K562 (cell line): ENCODE data around the gene TESK1. TPM values are rescaled to one million over a fixed set of nuclear protein-coding genes. Genes with fewer than 3 reads are reported as not detected.
"Not testable (repeated sequence)": the region's sequence is repeated elsewhere in the genome, so short reads cannot be mapped to it uniquely, and the experiment has no call there.

ENCODE experiments used
- ATAC-seq: fragments of 200-7000 bp; cut with Tn5 transposase; 3 replicates; pipeline ENCODE4 v1.9.1; 2020; ENCODE audit warnings: moderate library complexity
- BruUV-seq: library from RNA; stranded (reverse); fragments of 400-500 nt; replicated peaks from 2 replicates; lab custom pipeline; 2021; lab: Mats Ljungman, UMichigan
- CTCF ChIA-PET: fragments of 300-600 bp; formaldehyde crosslinking; extraction: SDS; loops from one replicate; lab custom pipeline; 2021; ENCODE audit warnings: low intra/inter-chr PET ratio; lab: Yijun Ruan, JAX
- POLR2A ChIA-PET: fragments of 300-600, 350-650 bp; sonication (Branson Sonifier 250); formaldehyde crosslinking; extraction: SDS; loops from one replicate; lab custom pipeline; 2021; ENCODE audit warnings: antibody characterized with exemption, inconsistent platforms; lab: Yijun Ruan, JAX
- DNase-seq, 4 experiments: peaks; one replicate each; pipeline versions ENCODE4 v3.0.0 to v3.0.0-alpha.2; 2011 to 2018; ENCODE audit warnings: low spot score in 3 of 4, mixed read lengths in 3 of 4; ENCODE audit errors: extremely low read depth in 1 of 4
- FAIRE-seq: peaks from 2 replicates; lab custom pipeline; 2011; peaks lifted over from hg19 to GRCh38; lab: Jason Lieb, UNC
- H2AFZ ChIP-seq: 2 replicates; pipeline ENCODE4 v1.6.0; 2011; ENCODE audit warnings: low read depth, low read length, control low read depth, inconsistent platforms
- H3K27ac ChIP-seq: fragments of 200-600 bp; 3 replicates; pipeline ENCODE4 v1.8.0; 2011; ENCODE audit warnings: low read depth, mild to moderate bottlenecking, control low read depth, inconsistent platforms, low read length, moderate library complexity, mixed read lengths; ENCODE audit errors: extremely low read depth
- H3K27me3 ChIP-seq, 2 experiments: fragments of 300-600 bp in 1 of 2; 2 replicates in 1 of 2; 3 replicates in 1 of 2; pipeline versions ENCODE4 v1.6.0 to v1.8.0; 2011; ENCODE audit warnings: inconsistent platforms in 2 of 2, low read length in 2 of 2, mild to moderate bottlenecking in 1 of 2, mixed read lengths in 1 of 2, moderate library complexity in 1 of 2; ENCODE audit not compliant: control insufficient read depth in 2 of 2, insufficient read depth in 2 of 2
- H3K36me3 ChIP-seq: fragments of 300-600 bp; 3 replicates; pipeline ENCODE4 v1.8.0; 2011; ENCODE audit warnings: mild to moderate bottlenecking, low read length, inconsistent platforms; ENCODE audit not compliant: control insufficient read depth, insufficient read depth
- H3K4me1 ChIP-seq, 2 experiments: fragments of 200-600 bp in 1 of 2; replicated peaks in 1 of 2; 2 replicates in 1 of 2; 3 replicates in 1 of 2; pipeline versions ENCODE4 v1.5.1 to v1.8.0; 2011; ENCODE audit warnings: inconsistent platforms in 2 of 2, low read length in 2 of 2, mild to moderate bottlenecking in 1 of 2, mixed read lengths in 1 of 2, moderate library complexity in 1 of 2; ENCODE audit not compliant: control insufficient read depth in 2 of 2, insufficient read depth in 2 of 2
- H3K4me2 ChIP-seq: 2 replicates; pipeline ENCODE4 v1.6.1; 2011; ENCODE audit warnings: low read length, control low read depth, inconsistent platforms, mixed read lengths; ENCODE audit not compliant: insufficient read depth
- H3K4me3 ChIP-seq: fragments of 200-600 bp; sonication (generic), shearing (Covaris generic); 2 replicates; pipeline ENCODE4 v1.5.1; 2016; ENCODE audit warnings: control low read depth, inconsistent platforms
- H3K79me2 ChIP-seq: fragments of 200-600 bp; 3 replicates; pipeline ENCODE4 v1.8.0; 2011; ENCODE audit warnings: low read length, inconsistent platforms; ENCODE audit not compliant: control insufficient read depth, insufficient read depth
- H3K9ac ChIP-seq, 2 experiments: 2 replicates each; pipeline versions ENCODE4 v1.6.0 to v1.6.1; 2011; ENCODE audit warnings: low read depth in 2 of 2, low read length in 2 of 2, control low read depth in 1 of 2, inconsistent platforms in 1 of 2, mild to moderate bottlenecking in 1 of 2, mixed read lengths in 1 of 2; ENCODE audit not compliant: insufficient read depth in 1 of 2
- H3K9me1 ChIP-seq: one replicate; pipeline ENCODE4 v1.6.0; 2011; ENCODE audit warnings: inconsistent platforms, mild to moderate bottlenecking, low read length, moderate library complexity; ENCODE audit not compliant: control insufficient read depth, insufficient read depth
- H3K9me3 ChIP-seq: replicated peaks from 2 replicates; pipeline ENCODE4 v1.5.1; 2011; ENCODE audit warnings: low read depth, low read length, inconsistent platforms; ENCODE audit not compliant: control insufficient read depth, insufficient read depth
- H4K20me1 ChIP-seq: replicated peaks from 2 replicates; pipeline ENCODE4 v1.6.1; 2011; ENCODE audit warnings: low read length, inconsistent platforms, mixed read lengths; ENCODE audit not compliant: control insufficient read depth, insufficient read depth
- ASH1L ChIP-seq: fragments of 450-650 bp; IDR thresholded peaks from 2 replicates; pipeline ENCODE4 v1.6.1; 2018; ENCODE audit warnings: borderline replicate concordance, mild to moderate bottlenecking, low read depth; ENCODE audit not compliant: partially characterized antibody
- HMGN3 ChIP-seq: IDR thresholded peaks from 2 replicates; pipeline ENCODE4 v1.6.1; 2011; ENCODE audit warnings: borderline replicate concordance, low read depth, mild to moderate bottlenecking, mixed read lengths, low read length; ENCODE audit not compliant: insufficient read length; ENCODE audit errors: extremely low read depth
- RAD21 ChIP-seq, 2 experiments: fragments of 250-450 bp in 1 of 2; fragments of 450-650 bp in 1 of 2; sonication (Bioruptor Pico) in 1 of 2; formaldehyde crosslinking in 1 of 2; IDR thresholded peaks in 1 of 2; conservative IDR thresholded peaks in 1 of 2; 2 replicates each; pipeline versions ENCODE4 v1.4.0 to v1.8.0; 2020 to 2022; ENCODE audit warnings: mild to moderate bottlenecking in 2 of 2, moderate library complexity in 1 of 2
- WGBS: fragments of 100-300 bp; shearing (Covaris generic); methylation state at CpG from one replicate; pipeline ENCODE4 v1.1.6; 2016; ENCODE audit warnings: low coverage, mixed read lengths; ENCODE audit not compliant: insufficient coverage; ENCODE audit errors: missing lambda C conversion rate; 5-methylcytosine and 5-hydroxymethylcytosine counted together
- in situ Hi-C: fragments of 300-500 bp; cut with MboI; formaldehyde crosslinking; loops from 4 replicates; pipeline ENCODE4 v1.15.0; 2018; ENCODE audit warnings: inconsistent platforms, mixed read lengths
- intact Hi-C: fragments of 100-400 bp; cut with micrococcal nuclease; formaldehyde crosslinking; loops from 2 replicates; pipeline ENCODE4 v1.14.2; 2022
- polyA plus RNA-seq, 8 experiments: library from polyadenylated mRNA; depleted of rRNA in 4 of 8; stranded (reverse) in 5 of 8; unstranded in 3 of 8; fragments of >200 nt; fragmentation: Nextera tagmentation in 2 of 8; fragmentation: Illumina TruSeq in 1 of 8; extraction: Ambion mirVana in 2 of 8; extraction: Trizol in 1 of 8; gene quantifications; 2 replicates each; pipeline versions ENCODE4 v1.2.1 to v1.2.3, GENCODE V29; 2011 to 2014; ENCODE audit warnings: inconsistent platforms in 1 of 8, missing spikeins in 1 of 8
- total RNA-seq, 7 experiments: library from RNA; depleted of rRNA in 6 of 7; stranded (reverse); fragments of >200 nt in 6 of 7; fragmentation: Illumina TruSeq in 2 of 7; extraction: Trizol in 2 of 7; gene quantifications; 2 replicates each; pipeline versions ENCODE4 v1.2.1 to v1.2.3, GENCODE V29; 2011 to 2021; ENCODE audit warnings: low replicate concordance in 1 of 7
- TF ChIP-seq, protein P1 (sequence below), 3 experiments: IDR thresholded peaks in 2 of 3; conservative IDR thresholded peaks in 1 of 3; 2 replicates each; pipeline ENCODE4 v1.5.1; 2011 to 2012; ENCODE audit warnings: low read length in 3 of 3, mild to moderate bottlenecking in 3 of 3, control low read depth in 2 of 3, improper control_type of control experiment in 1 of 3, inconsistent platforms in 1 of 3, low read depth in 1 of 3, mixed read lengths in 1 of 3, moderate library complexity in 1 of 3; ENCODE audit not compliant: insufficient read depth in 2 of 3
- TF ChIP-seq, protein P2 (sequence below): fragments of 200-800 bp; sonication (Bioruptor generic); IDR thresholded peaks from 2 replicates; pipeline ENCODE4 v1.6.1; 2017; ENCODE audit warnings: missing genetic modification characterization, missing compliant biosample characterization
- TF ChIP-seq, protein P3 (sequence below): sonication (generic); formaldehyde crosslinking; IDR thresholded peaks from 2 replicates; pipeline ENCODE4 v1.8.1; 2023; ENCODE audit warnings: mild to moderate bottlenecking, missing genetic modification reagents

Gene TESK1
- total and polyA plus RNA-seq, 9 of the 15 experiments (the other 6 are each of a cell fraction or from before 2014, with no cell fraction given) = 0.07 to 10.4 (median 4.1) TPM

DNA sequence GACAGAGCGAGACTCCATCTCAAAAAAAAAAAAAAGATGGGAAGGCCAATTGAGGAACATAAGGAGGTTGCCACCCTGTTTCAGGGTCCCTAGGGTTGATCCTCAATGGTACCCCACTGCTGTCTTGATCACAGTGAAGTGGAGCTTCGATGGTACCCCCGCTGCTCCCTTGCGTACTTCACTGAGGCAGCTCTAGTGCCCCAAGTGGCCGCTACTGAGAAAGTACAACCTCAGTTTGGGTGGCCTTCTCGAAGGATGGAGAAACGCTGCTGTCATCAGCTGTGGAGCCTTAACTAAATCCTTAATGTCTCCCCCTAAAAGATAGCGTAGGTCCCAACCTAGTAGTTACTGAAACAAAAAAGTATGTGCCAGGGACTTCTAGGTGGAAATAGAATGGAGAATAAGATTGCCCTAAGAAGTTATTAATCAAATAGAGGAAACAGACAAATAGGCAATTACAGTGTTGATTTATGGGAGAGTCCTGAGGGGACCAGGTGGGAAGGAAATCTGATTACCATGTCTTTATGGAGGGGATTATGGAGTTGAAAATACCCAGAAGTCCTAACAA is 6.3 kb downstream of the TESK1 start:
- H3K4me2 ChIP-seq = no peak overlapping the region
- peaks cover 2 to 10% of the 10 kb centered on the region in 2 experiments; a peak in 3 of 5 replicates for H3K27me3 ChIP-seq
- ATAC-seq (peak; percentile 89), DNase-seq (peak; percentile 35 to 43 (median 40)), FAIRE-seq (peak; percentile 79)
- no peak overlapping the region for H3K9ac ChIP-seq
- no peaks in the 10 kb centered on the region for H3K9me1 ChIP-seq
- H3K36me3 ChIP-seq = peaks cover 11% of the 10 kb centered on the region; the same call in 1 of the 3 replicates
- in situ Hi-C loops = no loop called here
- no TSS peak for BruUV-seq
- peaks cover 0 to under 1% of the 10 kb centered on the region in 2 experiments; a peak in 2 of 5 replicates for H3K4me1 ChIP-seq
- H3K27ac ChIP-seq = no peak overlapping the region
- intact Hi-C loops = no loop called here
- TF ChIP-seq HMGN3 (no peak), ASH1L (no peak), RAD21 (CRISPR knock-in tag; conservative IDR thresholded peaks at IDR 0.05 in 1 of 2, IDR thresholded peaks at IDR 0.05 in 1 of 2) (peak in 1 of 2 experiments; percentile 16; a peak in 1 of 4 replicates)
- TF ChIP-seq, protein P1, sequence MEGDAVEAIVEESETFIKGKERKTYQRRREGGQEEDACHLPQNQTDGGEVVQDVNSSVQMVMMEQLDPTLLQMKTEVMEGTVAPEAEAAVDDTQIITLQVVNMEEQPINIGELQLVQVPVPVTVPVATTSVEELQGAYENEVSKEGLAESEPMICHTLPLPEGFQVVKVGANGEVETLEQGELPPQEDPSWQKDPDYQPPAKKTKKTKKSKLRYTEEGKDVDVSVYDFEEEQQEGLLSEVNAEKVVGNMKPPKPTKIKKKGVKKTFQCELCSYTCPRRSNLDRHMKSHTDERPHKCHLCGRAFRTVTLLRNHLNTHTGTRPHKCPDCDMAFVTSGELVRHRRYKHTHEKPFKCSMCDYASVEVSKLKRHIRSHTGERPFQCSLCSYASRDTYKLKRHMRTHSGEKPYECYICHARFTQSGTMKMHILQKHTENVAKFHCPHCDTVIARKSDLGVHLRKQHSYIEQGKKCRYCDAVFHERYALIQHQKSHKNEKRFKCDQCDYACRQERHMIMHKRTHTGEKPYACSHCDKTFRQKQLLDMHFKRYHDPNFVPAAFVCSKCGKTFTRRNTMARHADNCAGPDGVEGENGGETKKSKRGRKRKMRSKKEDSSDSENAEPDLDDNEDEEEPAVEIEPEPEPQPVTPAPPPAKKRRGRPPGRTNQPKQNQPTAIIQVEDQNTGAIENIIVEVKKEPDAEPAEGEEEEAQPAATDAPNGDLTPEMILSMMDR (IDR thresholded peaks at IDR 0.05 in 2 of 3, conservative IDR thresholded peaks at IDR 0.05 in 1 of 3; ENCODE audit: insufficient read depth in 2 of 3, low read depth in 1 of 3, low read length in 3 of 3) = peak; percentile 54 to 72 (median 61)
- TF ChIP-seq, protein P2, sequence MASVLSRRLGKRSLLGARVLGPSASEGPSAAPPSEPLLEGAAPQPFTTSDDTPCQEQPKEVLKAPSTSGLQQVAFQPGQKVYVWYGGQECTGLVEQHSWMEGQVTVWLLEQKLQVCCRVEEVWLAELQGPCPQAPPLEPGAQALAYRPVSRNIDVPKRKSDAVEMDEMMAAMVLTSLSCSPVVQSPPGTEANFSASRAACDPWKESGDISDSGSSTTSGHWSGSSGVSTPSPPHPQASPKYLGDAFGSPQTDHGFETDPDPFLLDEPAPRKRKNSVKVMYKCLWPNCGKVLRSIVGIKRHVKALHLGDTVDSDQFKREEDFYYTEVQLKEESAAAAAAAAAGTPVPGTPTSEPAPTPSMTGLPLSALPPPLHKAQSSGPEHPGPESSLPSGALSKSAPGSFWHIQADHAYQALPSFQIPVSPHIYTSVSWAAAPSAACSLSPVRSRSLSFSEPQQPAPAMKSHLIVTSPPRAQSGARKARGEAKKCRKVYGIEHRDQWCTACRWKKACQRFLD (CRISPR knock-in tag) = no peak
- TF ChIP-seq, protein P3, sequence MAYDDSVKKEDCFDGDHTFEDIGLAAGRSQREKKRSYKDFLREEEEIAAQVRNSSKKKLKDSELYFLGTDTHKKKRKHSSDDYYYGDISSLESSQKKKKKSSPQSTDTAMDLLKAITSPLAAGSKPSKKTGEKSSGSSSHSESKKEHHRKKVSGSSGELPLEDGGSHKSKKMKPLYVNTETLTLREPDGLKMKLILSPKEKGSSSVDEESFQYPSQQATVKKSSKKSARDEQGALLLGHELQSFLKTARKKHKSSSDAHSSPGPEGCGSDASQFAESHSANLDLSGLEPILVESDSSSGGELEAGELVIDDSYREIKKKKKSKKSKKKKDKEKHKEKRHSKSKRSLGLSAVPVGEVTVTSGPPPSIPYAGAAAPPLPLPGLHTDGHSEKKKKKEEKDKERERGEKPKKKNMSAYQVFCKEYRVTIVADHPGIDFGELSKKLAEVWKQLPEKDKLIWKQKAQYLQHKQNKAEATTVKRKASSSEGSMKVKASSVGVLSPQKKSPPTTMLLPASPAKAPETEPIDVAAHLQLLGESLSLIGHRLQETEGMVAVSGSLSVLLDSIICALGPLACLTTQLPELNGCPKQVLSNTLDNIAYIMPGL (CRISPR knock-in tag) = no peak
- H2AFZ ChIP-seq = no peak overlapping the region
- H3K9me3 ChIP-seq = no peaks in the 10 kb centered on the region
- 2% methylated on average over 7 of the region's 8 CpGs for WGBS
- CTCF ChIA-PET = interaction anchor here (0.6 kb wide), 1 partner anchor 345 kb away, joined by 3 read pairs; no protein-coding TSS in a partner anchor
- no peaks in the 10 kb centered on the region for H4K20me1 ChIP-seq
- H3K4me3 ChIP-seq = no peak overlapping the region
- no peaks in the 10 kb centered on the region for H3K79me2 ChIP-seq
- POLR2A ChIA-PET = interaction anchor here (0.6 to 1.0 kb wide), 5 partner anchors 11 to 1673 kb away, joined by 3 to 5 read pairs (median 3); partner anchors contain the start of genes CCDC107 and RMRP

DNA sequence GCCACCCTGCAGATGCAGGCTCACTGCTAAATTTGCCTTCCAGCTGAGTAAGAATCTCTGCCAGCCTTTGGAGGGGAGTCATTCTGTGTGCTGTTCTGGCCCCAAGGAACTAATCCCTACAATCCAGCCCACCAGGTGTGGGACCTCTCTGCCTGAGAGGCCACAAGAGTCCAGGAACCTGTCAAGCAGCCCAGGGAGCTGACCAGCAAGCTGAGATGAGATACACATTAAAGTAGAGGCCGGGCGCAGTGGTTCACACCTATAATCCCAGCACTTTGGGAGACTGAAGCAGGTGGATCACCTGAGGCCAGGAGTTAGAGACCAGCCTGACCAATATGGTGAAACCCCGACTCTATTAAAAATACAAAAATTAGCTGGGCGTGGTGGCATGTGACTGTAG is 7.0 kb downstream of the TESK1 start:
- FAIRE-seq, H4K20me1 ChIP-seq, in situ Hi-C loops, ATAC-seq, H2AFZ ChIP-seq, DNase-seq, H3K4me2 ChIP-seq, BruUV-seq, intact Hi-C loops, H3K9ac ChIP-seq, CTCF ChIA-PET, H3K79me2 ChIP-seq, H3K27ac ChIP-seq, H3K4me3 ChIP-seq, H3K9me3 ChIP-seq, H3K4me1 ChIP-seq, H3K9me1 ChIP-seq: not testable (repeated sequence)
- Histone ChIP-seq H3K36me3 (peaks cover 11% of the 10 kb centered on the region; the same call in 1 of the 3 replicates), H3K27me3 (peaks cover 3 to 17% of the 10 kb centered on the region in 2 experiments; a peak in 3 of 5 replicates)
- POLR2A ChIA-PET = interaction anchor here (0.6 to 0.8 kb wide), 2 partner anchors 12 to 68 kb away, joined by 4 to 5 read pairs; no protein-coding TSS in a partner anchor
- WGBS = 3% methylated on average over 4 of the region's 4 CpGs
